ENCODE results near the gene MESP2. TPM values are rescaled to one million over a fixed set of nuclear protein-coding genes. Genes with fewer than 3 reads are reported as not detected.

MESP2 gene
- total RNA-seq, 1 experiment from 2014 or later, result not detected

DNA sequence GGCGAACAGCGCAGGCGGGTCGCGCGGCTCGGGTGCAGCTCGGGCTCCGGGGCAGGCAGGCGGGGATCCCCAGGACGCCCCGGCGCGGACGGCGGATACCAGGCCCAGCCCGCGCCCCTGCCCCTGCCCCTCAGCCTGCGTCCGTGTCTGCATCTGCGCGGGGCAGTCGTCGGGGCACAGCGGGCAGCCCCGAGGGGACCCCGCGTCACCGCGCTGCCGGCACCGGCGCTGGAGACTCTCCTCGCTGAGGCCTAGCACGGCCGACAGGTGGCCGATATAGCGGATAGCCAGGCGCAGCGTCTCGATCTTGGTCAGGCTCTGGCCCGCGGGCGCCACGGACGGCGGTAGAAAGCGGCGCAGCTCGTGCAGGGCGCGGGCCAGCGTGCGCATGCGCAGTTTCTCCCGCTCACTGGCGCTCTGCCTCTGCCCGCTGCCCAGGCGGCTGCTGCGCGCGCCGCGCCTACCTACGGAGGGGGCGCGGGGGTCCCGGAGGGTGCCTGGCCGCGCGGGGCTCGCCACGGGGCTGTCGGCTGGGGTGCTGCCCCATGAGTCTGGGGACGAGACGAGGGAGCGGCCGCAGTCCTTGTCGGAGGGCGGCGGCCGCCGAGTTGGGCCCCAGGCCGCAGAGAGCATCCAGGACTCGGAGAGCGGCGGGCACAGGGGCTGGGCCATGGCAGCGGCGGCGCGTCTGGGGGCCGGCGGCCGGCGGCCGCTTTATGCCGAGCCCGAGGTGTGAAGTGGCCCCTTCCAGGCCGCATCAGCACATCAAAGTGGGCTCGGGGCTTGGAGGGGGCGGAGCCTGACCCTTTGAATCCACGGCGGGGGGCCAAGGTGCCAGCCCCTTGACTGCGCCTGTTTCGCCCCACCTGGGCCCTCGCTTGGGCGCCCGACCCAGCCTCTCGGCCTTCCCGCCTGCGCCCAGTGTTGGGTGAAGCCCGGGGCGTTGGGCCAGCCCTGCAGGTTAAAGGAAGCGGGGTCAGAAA is 25.3 kb upstream of the MESP2 start, which contains the start of gene MESP1:
Gene MESP1 (minus strand): TSS at position 690 of the 983 bp plus-strand sequence. CDS start 18 bp downstream, at position 672.
- Mint-ChIP-seq H3K4me1 (ENCODE audit: insufficient read depth, unreplicated experiment) (peaks cover 6% of the 10 kb centered on the region), H3K4me3 (ENCODE audit: unreplicated experiment) (peak within 1 kb of the TSS; percentile 49), H3K36me3 (ENCODE audit: insufficient read depth, unreplicated experiment) (no peaks in the 10 kb centered on the region), H3K9me3 (ENCODE audit: unreplicated experiment) (no peaks in the 10 kb centered on the region), H3K27me3 (ENCODE audit: insufficient read depth, unreplicated experiment) (no peaks in the 10 kb centered on the region), H3K27ac (ENCODE audit: low read depth, unreplicated experiment) (no peak within 1 kb of the TSS)
- POLR2A ChIA-PET, result interaction anchor here (0.8 to 2.9 kb wide), 3 partner anchors 125 to 144 kb away, joined by 3 to 10 read pairs (median 3); no protein-coding TSS in a partner anchor
- DNase-seq (ENCODE audit: unreplicated experiment), result peak; percentile 86
- CTCF ChIA-PET, result interaction anchor here (0.6 to 3.7 kb wide), 10 partner anchors 11 to 1122 kb away, joined by 3 to 24 read pairs (median 4); no protein-coding TSS in a partner anchor
- intact Hi-C loops (cut with micrococcal nuclease), result no loop called here
- no TSS peak for BruUV-seq (replicated peaks)
- peak; percentile 76 for TF ChIP-seq CTCF (IDR thresholded peaks at IDR 0.05; ENCODE audit: unreplicated experiment)

DNA sequence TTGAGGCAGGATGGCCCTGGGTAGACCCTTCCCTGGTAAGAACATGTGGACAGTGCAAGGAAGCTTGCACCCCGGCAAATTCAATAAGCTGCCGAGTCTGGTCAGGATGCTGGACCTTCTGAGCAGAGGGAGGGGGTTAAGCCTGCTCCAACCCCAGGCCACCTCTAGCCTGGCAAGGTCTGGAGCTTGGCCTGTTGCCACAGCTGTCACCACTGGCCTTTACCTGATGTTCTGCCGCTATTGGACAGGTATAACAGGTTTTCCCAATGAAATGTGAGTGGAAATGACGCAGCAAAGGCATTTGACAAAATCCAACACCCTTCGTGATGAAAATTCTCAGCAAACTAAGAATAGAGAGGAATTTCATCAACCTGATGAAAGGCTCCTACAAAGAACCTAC is 24.4 kb upstream of the MESP2 start:
- POLR2A ChIA-PET, result interaction anchor here (0.5 to 2.9 kb wide), 3 partner anchors 22 to 124 kb away, joined by 3 to 10 read pairs (median 4); no protein-coding TSS in a partner anchor
- no peaks in the 10 kb centered on the region for H3K27me3 Mint-ChIP-seq (ENCODE audit: insufficient read depth, unreplicated experiment)
- BruUV-seq (replicated peaks), result no TSS peak
- DNase-seq (ENCODE audit: unreplicated experiment), result no peak
- H3K9me3 Mint-ChIP-seq (ENCODE audit: unreplicated experiment), result no peaks in the 10 kb centered on the region
- intact Hi-C loops (cut with micrococcal nuclease), result no loop called here
- peaks cover 6% of the 10 kb centered on the region for H3K4me1 Mint-ChIP-seq (ENCODE audit: insufficient read depth, unreplicated experiment)
- TF ChIP-seq CTCF (IDR thresholded peaks at IDR 0.05; ENCODE audit: unreplicated experiment), result no peak
- H3K27ac Mint-ChIP-seq (ENCODE audit: low read depth, unreplicated experiment), result no peak overlapping the region
- no peaks in the 10 kb centered on the region for H3K36me3 Mint-ChIP-seq (ENCODE audit: insufficient read depth, unreplicated experiment)
- peak overlapping the region; percentile 48 for H3K4me3 Mint-ChIP-seq (ENCODE audit: unreplicated experiment)
- CTCF ChIA-PET, result interaction anchor here (0.5 to 4.9 kb wide), 7 partner anchors 10 to 336 kb away, joined by 3 to 38 read pairs (median 3); no protein-coding TSS in a partner anchor

GRCh38 chr15:89753855-89754254 is 22.3 kb upstream of the MESP2 start:
- DNase-seq (ENCODE audit: unreplicated experiment), result no peak
- no peak overlapping the region for H3K4me3 Mint-ChIP-seq (ENCODE audit: unreplicated experiment)
- ChIA-PET POLR2A (no interaction called here), CTCF (interaction anchor here (0.8 to 4.9 kb wide), 5 partner anchors 11 to 455 kb away, joined by 3 to 38 read pairs (median 4); no protein-coding TSS in a partner anchor)
- H3K4me1 Mint-ChIP-seq (ENCODE audit: insufficient read depth, unreplicated experiment), result peaks cover 6% of the 10 kb centered on the region
- H3K36me3 Mint-ChIP-seq (ENCODE audit: insufficient read depth, unreplicated experiment), result no peaks in the 10 kb centered on the region
- no peak overlapping the region for H3K27ac Mint-ChIP-seq (ENCODE audit: low read depth, unreplicated experiment)
- no peaks in the 10 kb centered on the region for H3K9me3 Mint-ChIP-seq (ENCODE audit: unreplicated experiment)
- BruUV-seq (replicated peaks), result no TSS peak
- no peaks in the 10 kb centered on the region for H3K27me3 Mint-ChIP-seq (ENCODE audit: insufficient read depth, unreplicated experiment)
- no peak for TF ChIP-seq CTCF (IDR thresholded peaks at IDR 0.05; ENCODE audit: unreplicated experiment)
- intact Hi-C loops (cut with micrococcal nuclease), result no loop called here
